ENCODE measurements around the gene TRAPPC11. TPM values are rescaled to one million over a fixed set of nuclear protein-coding genes. Genes with fewer than 3 reads are reported as not detected.

TRAPPC11 gene
- total and polyA plus RNA-seq, 4 donors: 35.6 to 68.3 (median 46.1) TPM

Small RNAs within 50 kb of the gene (small RNA-seq; reads per million reads assigned to genes)
- gene RNU6-1053P (ENCODE audit: low replicate concordance) (not detected), gene RNU6-335P (ENCODE audit: low replicate concordance) (not detected), gene RNU6-479P (ENCODE audit: low replicate concordance) (not detected)

Other genes starting within 250 kb of the TRAPPC11 start
- 10 to 100 TPM; 17.1 to 19.5 TPM for gene CDKN2AIP, start 214.7 kb upstream of the TRAPPC11 start, total RNA-seq
- gene CDKN2AIP, start 214.7 kb upstream of the TRAPPC11 start, polyA plus RNA-seq (ENCODE audit: insufficient read length in 2 of 2): 10 to 100 TPM; 23.0 to 27.5 TPM
- gene ING2, start 154.2 kb upstream of the TRAPPC11 start, total RNA-seq: 10 to 100 TPM; 19.6 to 23.0 TPM
- gene ING2, start 154.2 kb upstream of the TRAPPC11 start, polyA plus RNA-seq (ENCODE audit: insufficient read length in 2 of 2): 10 to 100 TPM; 19.9 to 22.5 TPM
- 10 to 100 TPM; 22.2 to 31.1 TPM for gene RWDD4, start 108 bp upstream of the TRAPPC11 start, total RNA-seq
- 10 to 100 TPM; 20.9 to 26.1 TPM for gene RWDD4, start 108 bp upstream of the TRAPPC11 start, polyA plus RNA-seq (ENCODE audit: insufficient read length in 2 of 2)
- gene STOX2, start 246.0 kb downstream of the TRAPPC11 start, total RNA-seq: 10 to 100 TPM; 31.1 to 38.7 TPM
- gene STOX2, start 246.0 kb downstream of the TRAPPC11 start, polyA plus RNA-seq (ENCODE audit: insufficient read length in 2 of 2): 10 to 100 TPM; 25.9 to 30.8 TPM